Coronary artery (tissue), 2 donors: ENCODE measurements around the gene SMG6.

Source experiments
- DNase-seq: peaks from one replicate; pipeline ENCODE4 v3.0.0-alpha.2; 2017; ENCODE audit warnings: low spot score
- H3K27ac ChIP-seq, 2 donors: fragments of 200-600 bp; sonication (generic); one replicate each; pipeline ENCODE4 v1.5.1; 2016 to 2019
- H3K4me3 ChIP-seq: fragments of 200-600 bp; sonication (generic); 2 replicates; pipeline ENCODE4 v1.5.1; 2016; ENCODE audit warnings: mild to moderate bottlenecking, moderate library complexity
- CTCF ChIP-seq: fragments of 200-600 bp; sonication (generic); IDR thresholded peaks from one replicate; pipeline ENCODE4 v1.5.1; 2019; ENCODE audit warnings: antibody characterized with exemption

SMG6 gene

GRCh38 chr17:2304931-2305330 lies 1.3 kb upstream of the SMG6 start:
- H3K4me3 ChIP-seq, result no peak overlapping the region
- no peak overlapping the region for H3K27ac ChIP-seq
- TF ChIP-seq CTCF, result no peak
- DNase-seq, result no peak

GRCh38 chr17:2302778-2303203 lies 794 bp downstream of the SMG6 start:
- Histone ChIP-seq H3K27ac (peak overlapping the region; percentile 93 to 100), H3K4me3 (peak overlapping the region; percentile 100)
- DNase-seq, result no peak
- TF ChIP-seq CTCF, result no peak

GRCh38 chr17:2299756-2300155 lies 3.8 kb downstream of the SMG6 start:
- no peak for TF ChIP-seq CTCF
- no peak overlapping the region for H3K27ac ChIP-seq
- H3K4me3 ChIP-seq, result no peak overlapping the region
- no peak for DNase-seq

- no peak for DNase-seq
- no peak overlapping the region for H3K4me3 ChIP-seq
- TF ChIP-seq CTCF, result no peak
- H3K27ac ChIP-seq, result no peak overlapping the region
These were observed 4.4 kb downstream of the SMG6 start for GRCh38 chr17:2299136-2299535.

- H3K27ac ChIP-seq, result no peak overlapping the region
- TF ChIP-seq CTCF, result no peak
- DNase-seq, result no peak
- H3K4me3 ChIP-seq, result no peak overlapping the region
These were observed 6.6 kb downstream of the SMG6 start for GRCh38 chr17:2297023-2297422.

- TF ChIP-seq CTCF, result no peak
- H3K4me3 ChIP-seq, result no peak overlapping the region
- H3K27ac ChIP-seq, result no peak overlapping the region
- DNase-seq, result no peak
These were observed 8.0 kb downstream of the SMG6 start for GRCh38 chr17:2295575-2295974.

GRCh38 chr17:2292100-2292499 lies 11.5 kb downstream of the SMG6 start:
- H3K4me3 ChIP-seq, result no peak overlapping the region
- TF ChIP-seq CTCF, result no peak
- H3K27ac ChIP-seq, result no peak overlapping the region
- DNase-seq, result no peak
